ENCODE results near the gene WDR90.
"Not testable (repeated sequence)": the region's sequence is repeated elsewhere in the genome, so short reads cannot be mapped to it uniquely, and the experiment has no call there.

The WDR90 gene

DNA sequence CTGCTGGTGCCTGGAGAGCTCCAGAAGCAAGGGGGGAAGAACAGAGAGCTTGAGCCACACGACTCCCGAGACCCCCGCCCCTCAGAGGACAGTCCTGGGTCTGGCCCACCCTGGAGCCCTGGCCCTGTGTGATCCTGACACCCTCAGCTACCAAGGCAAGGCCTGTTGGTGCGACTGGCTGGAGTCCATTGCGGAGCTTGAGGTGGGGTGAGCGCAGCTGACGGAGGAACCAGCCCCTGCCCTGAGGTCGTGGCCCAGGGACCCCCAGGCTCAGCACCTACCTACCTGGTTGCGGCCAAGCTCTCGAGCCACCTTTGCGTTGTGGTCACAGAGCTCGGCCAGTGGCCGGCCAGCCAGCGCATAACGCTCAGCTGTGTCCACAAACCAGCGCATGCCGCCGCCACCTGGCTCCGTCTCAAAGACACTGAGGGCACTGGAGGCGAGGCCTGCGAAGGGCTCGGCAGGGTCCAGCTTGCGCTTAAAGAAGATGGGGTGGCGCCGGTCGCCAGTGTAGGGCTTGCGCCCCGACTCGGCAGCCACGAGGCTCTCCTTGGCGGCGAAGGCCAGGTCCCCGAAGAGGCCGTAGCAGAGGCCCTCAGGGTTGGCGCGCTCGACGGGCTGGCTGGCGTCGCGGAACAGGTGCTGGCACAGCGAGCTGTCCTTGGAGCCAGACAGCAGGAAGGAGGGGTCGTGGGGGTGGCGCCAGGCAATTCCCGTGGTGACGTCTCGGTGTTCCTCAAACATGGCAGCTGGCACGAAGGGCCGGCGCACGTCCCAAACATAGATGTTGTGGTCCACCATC is 37.5 kb downstream of the WDR90 start:
- TF ChIP-seq, protein P1, sequence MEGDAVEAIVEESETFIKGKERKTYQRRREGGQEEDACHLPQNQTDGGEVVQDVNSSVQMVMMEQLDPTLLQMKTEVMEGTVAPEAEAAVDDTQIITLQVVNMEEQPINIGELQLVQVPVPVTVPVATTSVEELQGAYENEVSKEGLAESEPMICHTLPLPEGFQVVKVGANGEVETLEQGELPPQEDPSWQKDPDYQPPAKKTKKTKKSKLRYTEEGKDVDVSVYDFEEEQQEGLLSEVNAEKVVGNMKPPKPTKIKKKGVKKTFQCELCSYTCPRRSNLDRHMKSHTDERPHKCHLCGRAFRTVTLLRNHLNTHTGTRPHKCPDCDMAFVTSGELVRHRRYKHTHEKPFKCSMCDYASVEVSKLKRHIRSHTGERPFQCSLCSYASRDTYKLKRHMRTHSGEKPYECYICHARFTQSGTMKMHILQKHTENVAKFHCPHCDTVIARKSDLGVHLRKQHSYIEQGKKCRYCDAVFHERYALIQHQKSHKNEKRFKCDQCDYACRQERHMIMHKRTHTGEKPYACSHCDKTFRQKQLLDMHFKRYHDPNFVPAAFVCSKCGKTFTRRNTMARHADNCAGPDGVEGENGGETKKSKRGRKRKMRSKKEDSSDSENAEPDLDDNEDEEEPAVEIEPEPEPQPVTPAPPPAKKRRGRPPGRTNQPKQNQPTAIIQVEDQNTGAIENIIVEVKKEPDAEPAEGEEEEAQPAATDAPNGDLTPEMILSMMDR (IDR thresholded peaks at IDR 0.05; ENCODE audit: insufficient read depth, low read depth, low read length, missing control alignments), result no peak
- no peak for DNase-seq (ENCODE audit: low read depth)
- H3K4me3 ChIP-seq (ENCODE audit: low read length), result no peak overlapping the region

DNA sequence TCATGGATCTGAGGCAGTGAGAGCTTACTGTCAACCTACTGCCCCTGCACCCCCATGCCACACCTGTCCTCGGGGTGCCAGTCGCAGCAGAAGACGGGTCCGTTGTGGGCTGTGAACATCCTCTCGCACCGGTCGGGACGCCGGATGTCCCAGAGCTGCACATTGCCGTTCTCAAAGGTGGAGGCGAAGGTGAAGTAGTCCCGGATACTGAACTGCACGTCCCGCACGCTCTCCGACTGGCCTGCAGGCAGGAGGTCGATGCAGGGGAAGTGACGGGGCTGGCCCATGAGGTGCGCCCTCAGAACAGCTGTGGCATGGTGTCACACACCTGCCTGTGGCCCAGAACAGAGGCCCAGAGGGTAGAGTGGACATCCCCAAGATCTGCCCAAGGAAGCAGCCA is 38.3 kb downstream of the WDR90 start:
- no peak for DNase-seq (ENCODE audit: low read depth)
- TF ChIP-seq, protein P1 (IDR thresholded peaks at IDR 0.05; ENCODE audit: insufficient read depth, low read depth, low read length, missing control alignments), result no peak
- H3K4me3 ChIP-seq (ENCODE audit: low read length), result no peak overlapping the region

DNA sequence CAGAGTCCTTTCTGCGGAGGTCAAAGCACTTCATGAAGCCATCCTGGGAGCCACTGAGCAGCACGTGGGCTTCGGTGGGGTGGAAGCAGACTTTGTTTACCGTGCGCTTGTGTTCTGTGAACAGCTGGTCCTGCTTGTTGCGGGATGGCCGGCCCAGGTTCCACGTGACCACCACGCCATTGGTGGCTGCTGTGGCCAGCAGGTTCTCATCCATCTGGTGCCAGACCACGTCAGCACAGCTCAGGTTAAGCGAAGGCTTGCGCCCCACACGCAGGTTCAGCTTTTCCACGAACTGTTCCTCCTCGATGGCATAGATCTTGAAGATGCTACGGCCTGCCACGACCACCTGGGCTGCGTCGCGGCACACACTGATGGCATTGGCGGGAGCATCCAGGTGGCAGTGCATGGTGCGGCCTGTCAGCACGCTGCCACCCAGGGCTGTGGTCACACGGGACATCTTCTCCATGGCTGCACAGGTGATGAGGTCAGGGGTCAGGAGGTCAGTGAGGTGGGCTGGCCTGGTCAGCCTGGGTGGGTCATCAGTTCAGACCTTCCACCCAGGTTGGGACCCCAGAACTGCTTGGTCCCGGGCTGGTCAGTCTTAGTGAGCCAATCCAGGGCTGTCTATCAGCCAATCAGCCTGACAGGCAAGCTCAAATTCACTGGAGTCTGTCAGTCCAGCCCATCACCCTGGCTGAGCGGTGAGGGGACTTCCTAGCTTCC is 40.2 kb downstream of the WDR90 start:
- no peak for DNase-seq (ENCODE audit: low read depth)
- H3K4me3 ChIP-seq (ENCODE audit: low read length), result peak overlapping the region; percentile 83
- TF ChIP-seq, protein P1 (IDR thresholded peaks at IDR 0.05; ENCODE audit: insufficient read depth, low read depth, low read length, missing control alignments), result no peak

GRCh38 chr16:691242-691641 is 42.1 kb downstream of the WDR90 start:
- DNase-seq (ENCODE audit: low read depth); H3K4me3 ChIP-seq (ENCODE audit: low read length): not testable (repeated sequence)

GRCh38 chr16:692356-693108 is 43.4 kb downstream of the WDR90 start:
- no peak for DNase-seq (ENCODE audit: low read depth)
- TF ChIP-seq, protein P1 (IDR thresholded peaks at IDR 0.05; ENCODE audit: insufficient read depth, low read depth, low read length, missing control alignments), result no peak
- H3K4me3 ChIP-seq (ENCODE audit: low read length), result no peak overlapping the region

GRCh38 chr16:693364-693763 is 44.2 kb downstream of the WDR90 start:
- no peak overlapping the region for H3K4me3 ChIP-seq (ENCODE audit: low read length)
- TF ChIP-seq, protein P1 (IDR thresholded peaks at IDR 0.05; ENCODE audit: insufficient read depth, low read depth, low read length, missing control alignments), result no peak
- DNase-seq (ENCODE audit: low read depth), result no peak

DNA sequence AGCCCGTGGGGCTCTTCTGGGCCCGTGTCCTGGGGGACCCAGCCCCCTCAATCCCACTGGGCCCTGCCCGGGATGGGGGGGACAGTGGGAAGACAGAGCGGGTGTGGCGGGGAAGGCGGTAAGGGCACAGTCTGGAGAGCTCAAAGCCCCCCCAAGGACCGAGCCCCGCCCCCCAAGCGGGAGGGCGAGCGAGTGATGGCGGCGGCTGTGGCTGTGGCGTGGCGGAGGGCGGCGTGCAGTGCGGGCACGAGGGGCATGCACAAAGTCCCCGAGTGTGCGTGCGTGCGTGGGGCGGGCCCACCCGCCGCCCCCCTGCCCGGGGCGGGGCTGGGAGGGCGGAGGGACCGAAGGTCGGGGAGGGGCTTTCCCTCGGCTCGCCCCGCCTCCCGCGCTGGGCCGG is 44.6 kb downstream of the WDR90 start:
- DNase-seq (ENCODE audit: low read depth), result no peak
- no peak overlapping the region for H3K4me3 ChIP-seq (ENCODE audit: low read length)

More for the DNA sequence above, 44.6 kb downstream of the WDR90 start:
- TF ChIP-seq, protein P1 (IDR thresholded peaks at IDR 0.05; ENCODE audit: insufficient read depth, low read depth, low read length, missing control alignments), result no peak

Data from epithelial cell of esophagus (primary cell).